H9 (cell line): ENCODE results near the gene IL20. TPM values are rescaled to one million over a fixed set of nuclear protein-coding genes. Genes with fewer than 3 reads are reported as not detected.

Experiments used
- DNase-seq: peaks from one replicate; pipeline ENCODE4 v3.0.0-alpha.2; 2017
- H2AFZ ChIP-seq: one replicate; pipeline ENCODE4 v1.6.1; 2013; ENCODE audit warnings: mild to moderate bottlenecking, low read length, control low read depth, moderate library complexity
- H2AK5ac ChIP-seq: 2 replicates; pipeline ENCODE4 v1.6.1; 2013; ENCODE audit warnings: low read length, control low read depth, mixed read lengths; ENCODE audit not compliant: insufficient read length
- H2BK120ac ChIP-seq: one replicate; pipeline ENCODE4 v1.6.1; 2013; ENCODE audit warnings: low read depth, mild to moderate bottlenecking, low read length, control low read depth, inconsistent platforms; ENCODE audit not compliant: poor library complexity, severe bottlenecking
- H2BK12ac ChIP-seq: 2 replicates; pipeline ENCODE4 v1.6.1; 2013; ENCODE audit warnings: low read length, control low read depth, mixed read lengths, low read depth; ENCODE audit not compliant: insufficient read length
- H2BK15ac ChIP-seq: 2 replicates; pipeline ENCODE4 v1.6.1; 2013; ENCODE audit warnings: low read depth, low read length, control low read depth
- H2BK20ac ChIP-seq: one replicate; pipeline ENCODE4 v1.6.1; 2013; ENCODE audit warnings: low read depth, mild to moderate bottlenecking, low read length, control low read depth, inconsistent platforms; ENCODE audit not compliant: poor library complexity, severe bottlenecking
- H2BK5ac ChIP-seq: 2 replicates; pipeline ENCODE4 v1.6.1; 2013; ENCODE audit warnings: low read length, control low read depth, mixed read lengths; ENCODE audit not compliant: insufficient read length
- H3K14ac ChIP-seq: 2 replicates; pipeline ENCODE4 v1.6.1; 2013; ENCODE audit warnings: low read length, control low read depth; ENCODE audit not compliant: insufficient read depth
- H3K18ac ChIP-seq: 2 replicates; pipeline ENCODE4 v1.6.1; 2013; ENCODE audit warnings: low read depth, mild to moderate bottlenecking, mixed read lengths, low read length, control low read depth; ENCODE audit not compliant: insufficient read length
- H3K23ac ChIP-seq: 2 replicates; pipeline ENCODE4 v1.6.1; 2013; ENCODE audit warnings: low read length, control low read depth, mixed read lengths, low read depth; ENCODE audit not compliant: insufficient read length
- H3K23me2 ChIP-seq: 2 replicates; pipeline ENCODE4 v1.6.1; 2013; ENCODE audit warnings: low read depth, mild to moderate bottlenecking, mixed read lengths, low read length, control low read depth; ENCODE audit not compliant: insufficient read length, poor library complexity, severe bottlenecking
- H3K27ac ChIP-seq: 2 replicates; pipeline ENCODE4 v1.5.1; 2013; ENCODE audit warnings: low read length, control low read depth, mixed read lengths, low read depth; ENCODE audit not compliant: insufficient read length
- H3K27me3 ChIP-seq: 2 replicates; pipeline ENCODE4 v1.6.1; 2013; ENCODE audit warnings: low read length, control low read depth, inconsistent platforms; ENCODE audit not compliant: insufficient read depth
- H3K4ac ChIP-seq: 2 replicates; pipeline ENCODE4 v1.6.1; 2013; ENCODE audit warnings: low read depth, mild to moderate bottlenecking, control low read depth, inconsistent platforms, low read length, moderate library complexity
- H3K4me1 ChIP-seq: 2 replicates; pipeline ENCODE4 v1.6.1; 2013; ENCODE audit warnings: low read length, control low read depth, inconsistent platforms; ENCODE audit not compliant: insufficient read depth
- H3K4me2 ChIP-seq: 2 replicates; pipeline ENCODE4 v1.6.1; 2013; ENCODE audit warnings: low read length, control low read depth, mixed read lengths; ENCODE audit not compliant: insufficient read length, insufficient read depth
- H3K56ac ChIP-seq: 2 replicates; pipeline ENCODE4 v1.6.1; 2013; ENCODE audit warnings: low read depth, mild to moderate bottlenecking, mixed read lengths, low read length, control low read depth; ENCODE audit not compliant: insufficient read length
- H3K79me1 ChIP-seq: 2 replicates; pipeline ENCODE4 v1.6.1; 2013; ENCODE audit warnings: low read depth, mild to moderate bottlenecking, moderate library complexity, low read length, control low read depth, inconsistent platforms; ENCODE audit not compliant: insufficient read depth, poor library complexity, severe bottlenecking
- H3K79me2 ChIP-seq: 2 replicates; pipeline ENCODE4 v1.6.1; 2013; ENCODE audit warnings: low read length, control low read depth, inconsistent platforms; ENCODE audit not compliant: insufficient read depth
- H3K9ac ChIP-seq: 2 replicates; pipeline ENCODE4 v1.6.1; 2013; ENCODE audit warnings: low read length, control low read depth, mixed read lengths; ENCODE audit not compliant: insufficient read length; ENCODE audit errors: extremely low read depth
- H3K9me3 ChIP-seq: one replicate; pipeline ENCODE4 v1.6.1; 2013; ENCODE audit warnings: low read depth, low read length, inconsistent platforms; ENCODE audit not compliant: control insufficient read depth
- H3T11ph ChIP-seq: one replicate; pipeline ENCODE4 v1.6.1; 2013; ENCODE audit warnings: mild to moderate bottlenecking, low read length, control low read depth, inconsistent platforms
- H4K20me1 ChIP-seq: one replicate; pipeline ENCODE4 v1.6.1; 2013; ENCODE audit not compliant: control insufficient read depth, insufficient read length, insufficient read depth
- H4K5ac ChIP-seq: 2 replicates; pipeline ENCODE4 v1.6.1; 2013; ENCODE audit warnings: low read depth, mild to moderate bottlenecking, mixed read lengths, low read length, control low read depth; ENCODE audit not compliant: insufficient read length
- H4K8ac ChIP-seq: replicated peaks from 2 replicates; pipeline ENCODE4 v1.6.1; 2013; ENCODE audit warnings: low read length, control low read depth, mixed read lengths, low read depth; ENCODE audit not compliant: insufficient read length
- H4K91ac ChIP-seq: 2 replicates; pipeline ENCODE4 v1.6.1; 2013; ENCODE audit warnings: low read depth, mild to moderate bottlenecking, moderate library complexity, mixed read lengths, low read length, control low read depth; ENCODE audit not compliant: insufficient read length
- H3K27ac Mint-ChIP-seq, 3 experiments: 2 replicates in 2 of 3; 3 replicates in 1 of 3; pipeline ENCODE4 v1.8.0; 2020 to 2021; ENCODE audit warnings: mixed read lengths in 3 of 3, mild to moderate bottlenecking in 1 of 3, moderate library complexity in 1 of 3
- H3K27me3 Mint-ChIP-seq: 2 replicates; pipeline ENCODE4 v1.8.0; 2021; ENCODE audit warnings: low read depth, mild to moderate bottlenecking, moderate library complexity, mixed read lengths
- H3K36me3 Mint-ChIP-seq, 3 experiments: 2 replicates in 2 of 3; 3 replicates in 1 of 3; pipeline ENCODE4 v1.8.0; 2020 to 2021; ENCODE audit warnings: low read depth in 3 of 3, mixed read lengths in 3 of 3; ENCODE audit not compliant: insufficient read depth in 1 of 3
- H3K4me1 Mint-ChIP-seq, 2 experiments: 2 replicates each; pipeline ENCODE4 v1.8.0; 2020; ENCODE audit warnings: mixed read lengths in 2 of 2
- H3K4me3 Mint-ChIP-seq, 2 experiments: 2 replicates in 1 of 2; 3 replicates in 1 of 2; pipeline ENCODE4 v1.8.0; 2020 to 2021; ENCODE audit warnings: mild to moderate bottlenecking in 2 of 2, mixed read lengths in 2 of 2, moderate library complexity in 1 of 2
- H3K9me3 Mint-ChIP-seq, 2 experiments: 2 replicates in 1 of 2; 3 replicates in 1 of 2; pipeline ENCODE4 v1.8.0; 2020; ENCODE audit warnings: mild to moderate bottlenecking in 2 of 2, mixed read lengths in 2 of 2, moderate library complexity in 1 of 2
- WGBS: extraction: QIAGEN DNeasy Blood & Tissue Kit; methylation state at CpG from one replicate; pipeline ENCODE4 v1.1.7; 2013; ENCODE audit warnings: missing lambda C conversion rate, low lambda C conversion rate, mixed read lengths; ENCODE audit not compliant: insufficient read length; ENCODE audit errors: extremely low coverage; 5-methylcytosine and 5-hydroxymethylcytosine counted together
- total RNA-seq: library from RNA; stranded (reverse); gene quantifications from 2 replicates; pipeline ENCODE4 v1.2.1, GENCODE V29; 2021
- TF ChIP-seq, protein P1 (sequence below): fragments of 200-600 bp; sonication (generic); conservative IDR thresholded peaks from 3 replicates; pipeline ENCODE4 v1.8.0; 2021; ENCODE audit warnings: antibody characterized with exemption, mild to moderate bottlenecking

The IL20 gene
- total RNA-seq, 1 experiment from 2014 or later: not detected

DNA sequence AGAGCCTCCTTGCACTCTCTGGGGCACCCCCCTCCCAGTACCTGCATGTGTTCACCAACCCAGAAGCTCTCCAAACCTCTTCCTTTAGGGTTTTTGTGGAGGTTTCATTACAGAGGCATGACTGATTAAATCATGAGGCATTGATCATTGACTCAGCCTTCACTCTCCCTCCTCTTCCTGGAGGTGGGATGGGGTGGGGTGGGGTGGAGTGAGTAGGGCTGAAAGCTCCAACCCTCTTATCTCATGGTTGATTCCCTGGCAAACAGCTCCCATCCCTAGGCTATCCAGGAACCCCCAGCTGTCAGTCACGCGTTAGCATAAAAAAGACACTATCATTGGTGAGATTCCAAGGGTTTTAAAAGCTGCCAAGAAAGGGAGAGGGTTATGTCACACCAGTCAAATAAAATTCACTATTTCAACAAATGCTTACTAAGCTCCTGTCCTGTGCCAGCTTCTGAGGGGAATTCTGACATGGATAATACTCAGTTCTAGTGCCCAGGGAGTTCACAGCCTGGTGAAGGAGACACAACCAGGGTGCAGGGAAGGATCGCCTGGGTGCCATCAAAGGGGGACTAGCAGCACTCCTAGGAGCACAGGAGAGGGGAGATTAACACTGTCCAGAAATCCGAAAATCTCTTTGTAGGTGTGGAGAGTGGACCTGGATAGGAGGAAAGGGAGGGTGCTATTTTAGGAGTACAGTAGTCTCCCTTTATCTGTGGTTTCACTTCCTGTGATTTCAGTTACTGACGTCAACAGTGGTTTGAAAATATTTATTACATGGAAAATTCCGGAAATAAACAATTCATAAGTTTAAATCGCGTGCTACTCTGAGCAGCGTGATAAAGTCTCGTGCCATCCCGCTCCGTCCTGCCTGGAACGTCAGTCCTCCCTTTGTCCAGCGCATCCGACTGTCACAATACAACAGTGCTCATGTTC is 25.0 kb downstream of the IL20 start:
- Mint-ChIP-seq H3K27me3 (peaks cover 3% of the 10 kb centered on the region), H3K9me3 (no peaks in the 10 kb centered on the region), H3K4me1 (peaks cover 19 to 23% of the 10 kb centered on the region in 2 experiments), H3K27ac (no peak overlapping the region), H3K4me3 (no peak overlapping the region), H3K36me3 (no peaks in the 10 kb centered on the region)
- Histone ChIP-seq H3K23ac (no peak overlapping the region), H3K4me2 (no peak overlapping the region), H3K9me3 (no peaks in the 10 kb centered on the region), H2BK20ac (no peak overlapping the region), H3K14ac (no peak overlapping the region), H4K20me1 (no peaks in the 10 kb centered on the region), H3K56ac (no peak overlapping the region), H2AFZ (no peak overlapping the region), H3K18ac (no peak overlapping the region), H3K27ac (no peak overlapping the region), H4K91ac (no peak overlapping the region), H2BK12ac (no peak overlapping the region), H3K79me1 (no peaks in the 10 kb centered on the region), H3K23me2 (no peaks in the 10 kb centered on the region), H2BK120ac (no peak overlapping the region), H3K79me2 (no peaks in the 10 kb centered on the region), H3K27me3 (no peaks in the 10 kb centered on the region), H3K4ac (no peak overlapping the region), H3K9ac (no peak overlapping the region), H2BK15ac (no peak overlapping the region), H2AK5ac (no peak overlapping the region), H4K5ac (no peak overlapping the region), H3K4me1 (peaks cover 6% of the 10 kb centered on the region), H4K8ac (no peak overlapping the region), H2BK5ac (no peak overlapping the region), H3T11ph (no peak overlapping the region)
- WGBS: no CpG with 5 or more reads among the region's 15 CpGs
- TF ChIP-seq, protein P1, sequence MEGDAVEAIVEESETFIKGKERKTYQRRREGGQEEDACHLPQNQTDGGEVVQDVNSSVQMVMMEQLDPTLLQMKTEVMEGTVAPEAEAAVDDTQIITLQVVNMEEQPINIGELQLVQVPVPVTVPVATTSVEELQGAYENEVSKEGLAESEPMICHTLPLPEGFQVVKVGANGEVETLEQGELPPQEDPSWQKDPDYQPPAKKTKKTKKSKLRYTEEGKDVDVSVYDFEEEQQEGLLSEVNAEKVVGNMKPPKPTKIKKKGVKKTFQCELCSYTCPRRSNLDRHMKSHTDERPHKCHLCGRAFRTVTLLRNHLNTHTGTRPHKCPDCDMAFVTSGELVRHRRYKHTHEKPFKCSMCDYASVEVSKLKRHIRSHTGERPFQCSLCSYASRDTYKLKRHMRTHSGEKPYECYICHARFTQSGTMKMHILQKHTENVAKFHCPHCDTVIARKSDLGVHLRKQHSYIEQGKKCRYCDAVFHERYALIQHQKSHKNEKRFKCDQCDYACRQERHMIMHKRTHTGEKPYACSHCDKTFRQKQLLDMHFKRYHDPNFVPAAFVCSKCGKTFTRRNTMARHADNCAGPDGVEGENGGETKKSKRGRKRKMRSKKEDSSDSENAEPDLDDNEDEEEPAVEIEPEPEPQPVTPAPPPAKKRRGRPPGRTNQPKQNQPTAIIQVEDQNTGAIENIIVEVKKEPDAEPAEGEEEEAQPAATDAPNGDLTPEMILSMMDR: no peak
- DNase-seq: no peak
